Lower leg skin (tissue), 4 donors: ENCODE results near the gene ST6GALNAC3. TPM values are rescaled to one million over a fixed set of nuclear protein-coding genes. Genes with fewer than 3 reads are reported as not detected.
"Not testable (repeated sequence)": the region's sequence is repeated elsewhere in the genome, so short reads cannot be mapped to it uniquely, and the experiment has no call there.

Experiments used
- DNase-seq, 2 donors: peaks; one replicate each; pipeline ENCODE4 v3.0.0-alpha.2; 2019; ENCODE audit warnings: low spot score in 2 of 2
- H3K4me3 ChIP-seq: fragments of 200-600 bp; sonication (generic); 2 replicates; pipeline ENCODE4 v1.5.1; 2017; ENCODE audit warnings: mild to moderate bottlenecking, low read depth; ENCODE audit not compliant: poor library complexity, severe bottlenecking
- CTCF ChIP-seq, 3 donors: fragments of 450-650 bp; IDR thresholded peaks; one replicate each; pipeline ENCODE4 v1.5.1; 2016; ENCODE audit warnings: antibody characterized with exemption in 3 of 3, mild to moderate bottlenecking in 3 of 3, moderate library complexity in 2 of 3
- POLR2A ChIP-seq, 2 donors: fragments of 450-650 bp; IDR thresholded peaks; one replicate each; pipeline ENCODE4 v1.6.1; 2016 to 2017; ENCODE audit warnings: antibody characterized with exemption in 2 of 2, mild to moderate bottlenecking in 1 of 2, moderate library complexity in 1 of 2
- WGBS, 2 donors: methylation state at CpG; one replicate each; pipeline ENCODE4 v1.1.5; 2018; 5-methylcytosine and 5-hydroxymethylcytosine counted together
- intact Hi-C: fragments of 100-400 bp; cut with DNase I; formaldehyde crosslinking; loops from one replicate; pipeline ENCODE4 v1.15.0; 2023; ENCODE audit warnings: low total_unique reads
- total RNA-seq, 4 donors: library from RNA; depleted of rRNA; stranded (reverse); fragments of >200 nt; gene quantifications; one replicate each; pipeline ENCODE4 v1.1.0, GENCODE V29; 2016

The ST6GALNAC3 gene
- total RNA-seq, 4 donors from 2014 or later = 1.5 to 3.8 (median 3.0) TPM

DNA sequence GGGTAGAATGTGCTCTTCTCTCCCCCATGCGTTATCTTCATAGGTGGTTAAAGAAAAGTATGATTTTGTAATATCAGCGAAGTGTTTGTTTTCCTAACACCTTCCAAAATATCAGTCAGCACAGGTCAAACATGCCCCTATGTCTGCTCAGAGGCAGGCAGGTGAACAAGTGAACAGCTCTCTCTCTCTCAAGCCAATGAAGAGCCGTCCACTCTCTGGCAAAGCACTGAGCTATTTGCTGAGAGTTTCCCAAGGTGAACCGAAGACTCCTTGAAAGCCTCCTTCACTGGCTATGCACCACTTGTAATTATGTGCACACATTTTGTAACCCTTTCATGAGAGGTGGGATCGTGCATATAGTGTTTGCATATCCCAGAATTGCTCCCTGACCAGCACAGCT, 47.7 kb downstream of the ST6GALNAC3 start:
- no peak overlapping the region for H3K4me3 ChIP-seq
- DNase-seq = no peak
- intact Hi-C loops = no loop called here
- WGBS, 2 donors = 81 to 88% methylated on average over 5 of the region's 5 CpGs
- TF ChIP-seq CTCF (IDR thresholded peaks at IDR 0.05) = no peak
- TF ChIP-seq POLR2A (IDR thresholded peaks at IDR 0.05) = no peak

DNA sequence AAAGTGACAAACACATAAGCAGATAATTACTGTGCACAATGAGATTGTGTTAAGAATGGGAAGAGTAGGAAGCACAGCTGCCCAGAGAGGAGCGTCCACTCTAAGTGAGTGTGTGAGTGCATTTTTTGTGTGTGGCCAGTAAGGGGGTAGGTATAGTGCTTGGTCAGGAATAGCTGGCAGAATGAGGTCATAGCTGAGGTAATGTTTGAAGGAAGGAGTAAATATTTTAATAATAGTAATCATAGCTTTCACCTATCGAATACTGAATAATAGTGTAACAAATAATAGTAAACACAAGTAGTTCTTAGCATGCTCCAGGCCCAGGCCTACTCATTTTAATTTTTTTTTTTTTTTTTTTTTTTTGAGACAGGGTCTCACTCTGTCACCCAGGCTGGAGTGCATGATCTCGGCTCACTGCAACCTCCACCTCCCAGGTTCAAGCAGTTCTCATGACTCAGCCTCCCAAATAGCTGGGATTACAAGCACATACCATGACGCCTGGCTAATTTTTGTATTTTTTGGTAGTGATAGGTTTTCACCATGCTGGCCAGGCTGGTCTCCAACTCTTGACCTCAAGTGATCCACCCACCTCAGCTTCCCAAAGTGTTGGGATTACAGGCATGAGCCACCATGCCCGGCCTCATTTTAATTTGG, 49.0 kb downstream of the ST6GALNAC3 start:
- not testable (repeated sequence) for DNase-seq

DNA sequence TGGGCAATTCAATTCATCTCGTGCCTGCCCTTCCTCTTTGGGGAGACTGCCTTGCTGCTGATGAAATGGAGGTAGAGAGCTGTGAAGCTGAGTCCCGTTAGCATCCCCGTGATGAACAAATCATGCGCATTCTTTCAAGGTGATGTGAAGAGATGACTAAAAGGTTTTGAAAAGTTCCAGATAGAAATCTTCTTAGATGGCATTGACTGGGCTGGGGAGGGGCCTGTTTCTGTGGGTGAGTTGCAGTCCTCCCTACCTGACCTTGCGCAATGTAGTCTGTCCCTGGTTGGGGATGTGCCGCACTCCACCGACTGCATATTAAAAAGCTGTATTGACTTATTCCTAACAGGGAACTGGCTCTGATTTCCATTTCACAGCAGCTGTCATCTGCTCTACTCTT, 49.6 kb downstream of the ST6GALNAC3 start:
- H3K4me3 ChIP-seq = no peak overlapping the region
- no peak for TF ChIP-seq POLR2A (IDR thresholded peaks at IDR 0.05)
- TF ChIP-seq CTCF (IDR thresholded peaks at IDR 0.05) = no peak
- DNase-seq = no peak
- 83 to 90% methylated on average over 7 of the region's 7 CpGs for WGBS, 2 donors
- intact Hi-C loops = no loop called here

More for the DNA sequence above, 49.0 kb downstream of the ST6GALNAC3 start:
- intact Hi-C loops, H3K4me3 ChIP-seq: not testable (repeated sequence)
- 89 to 97% methylated on average over 5 of the region's 5 CpGs for WGBS, 2 donors

DNA sequence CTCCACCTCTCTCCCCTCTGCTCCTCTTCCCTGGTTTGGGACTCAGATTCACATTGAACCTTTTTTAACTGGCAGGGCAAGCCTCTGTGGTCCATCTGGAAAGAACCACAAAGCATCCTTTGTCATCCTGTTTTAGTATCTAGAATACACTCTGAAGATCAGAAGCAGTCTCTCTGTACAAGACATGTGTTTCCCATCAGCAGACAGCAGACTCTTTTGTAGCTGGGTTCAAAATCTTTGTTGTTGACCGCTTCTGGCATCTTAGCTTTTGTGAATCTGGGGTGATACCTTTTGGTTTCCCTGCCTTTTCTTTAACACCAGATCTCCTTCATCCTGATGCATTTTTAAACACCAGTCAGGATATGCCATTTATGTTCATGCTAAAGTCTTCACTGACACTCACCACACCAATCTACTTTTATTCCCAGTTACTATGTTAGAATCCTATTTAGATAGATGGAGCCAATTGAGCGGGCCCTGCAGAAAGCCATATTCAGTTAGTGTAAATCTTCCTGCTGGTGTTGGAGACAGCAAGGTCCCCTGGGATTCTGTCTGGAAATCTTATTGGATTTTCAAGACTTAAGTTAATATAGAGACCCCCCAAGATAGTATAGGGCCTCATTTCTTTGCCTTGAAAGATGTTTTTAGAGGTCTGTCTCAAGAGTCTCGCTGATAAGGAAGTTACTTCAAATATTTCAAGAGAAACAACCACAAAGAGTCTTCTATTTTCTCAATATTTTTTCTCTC, 51.1 kb downstream of the ST6GALNAC3 start:
- 86 to 89% methylated on average over 3 of the region's 3 CpGs for WGBS, 2 donors
- TF ChIP-seq POLR2A (IDR thresholded peaks at IDR 0.05) (no peak), CTCF (IDR thresholded peaks at IDR 0.05) (no peak)
- intact Hi-C loops = no loop called here
- no peak for DNase-seq
- H3K4me3 ChIP-seq = no peak overlapping the region

GRCh38 chr1:76128096-76128495, 53.5 kb downstream of the ST6GALNAC3 start:
- no peak overlapping the region for H3K4me3 ChIP-seq
- DNase-seq = no peak
- whole genome bisulfite sequencing, 2 donors = 81 to 91% methylated on average over 5 of the region's 5 CpGs
- no peak for TF ChIP-seq CTCF (IDR thresholded peaks at IDR 0.05)
- TF ChIP-seq POLR2A (IDR thresholded peaks at IDR 0.05) = no peak
- intact Hi-C loops = no loop called here

DNA sequence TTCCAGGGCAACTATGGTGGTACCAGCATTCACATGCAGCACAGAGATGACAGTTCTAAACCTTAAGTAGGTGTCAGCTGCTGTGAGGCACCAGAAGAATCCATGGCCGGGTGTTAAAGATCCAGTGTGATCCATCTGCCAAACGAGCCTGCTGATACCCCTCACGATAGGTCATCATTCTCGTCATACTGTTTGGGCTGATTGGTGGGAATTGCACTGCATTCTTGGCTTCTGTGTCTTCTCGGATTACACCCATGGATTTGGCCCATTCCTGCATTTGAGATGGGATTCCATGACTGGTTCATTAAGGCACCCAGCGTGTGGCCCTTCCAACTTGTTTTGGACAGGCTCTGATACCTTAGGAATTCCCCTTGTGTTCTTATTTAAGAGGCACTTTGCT, 55.2 kb downstream of the ST6GALNAC3 start:
- WGBS, 2 donors = 77 to 88% methylated on average over 6 of the region's 6 CpGs
- no peak for TF ChIP-seq POLR2A (IDR thresholded peaks at IDR 0.05)
- no peak for TF ChIP-seq CTCF (IDR thresholded peaks at IDR 0.05)
- H3K4me3 ChIP-seq = no peak overlapping the region
- DNase-seq = no peak
- intact Hi-C loops = no loop called here
